GM23338 (cell line): ENCODE data around the gene MYCL.

Source experiments
- CREB1 ChIP-seq: fragments of 250-450 bp; sonication (Bioruptor Pico); IDR thresholded peaks from 2 replicates; pipeline ENCODE4 v1.5.0; 2020; ENCODE audit warnings: low read depth, mild to moderate bottlenecking, moderate library complexity
- EZH2 ChIP-seq: fragments of 200-600 bp; sonication (generic); IDR thresholded peaks from one replicate; pipeline ENCODE4 v1.8.0; 2017; ENCODE audit warnings: antibody characterized with exemption, mild to moderate bottlenecking, low read depth; ENCODE audit not compliant: unreplicated experiment
- EZH2phosphoT487 ChIP-seq: fragments of 200-600 bp; sonication (generic); IDR thresholded peaks from one replicate; pipeline ENCODE4 v1.8.1; 2018; ENCODE audit warnings: antibody characterized with exemption; ENCODE audit not compliant: unreplicated experiment
- JUNB ChIP-seq: IDR thresholded peaks from one replicate; pipeline ENCODE4 v1.6.1; 2016; ENCODE audit warnings: antibody characterized with exemption; ENCODE audit not compliant: unreplicated experiment
- POLR2AphosphoS5 ChIP-seq: IDR thresholded peaks from 2 replicates; pipeline ENCODE4 v1.6.1; 2016; ENCODE audit warnings: antibody characterized with exemption, low read depth
- STAT1 ChIP-seq: IDR thresholded peaks from one replicate; pipeline ENCODE4 v1.6.1; 2016; ENCODE audit warnings: antibody characterized with exemption; ENCODE audit not compliant: unreplicated experiment
- ZNF114 ChIP-seq: fragments of 250-450 bp; sonication (Bioruptor Pico); IDR thresholded peaks from 2 replicates; pipeline ENCODE4 v1.5.0; 2020; ENCODE audit warnings: mild to moderate bottlenecking, moderate library complexity
- ZNF331 ChIP-seq: fragments of 250-450 bp; sonication (Bioruptor Pico); IDR thresholded peaks from 2 replicates; pipeline ENCODE4 v1.5.0; 2020; ENCODE audit warnings: low read depth, mild to moderate bottlenecking, moderate library complexity
- TF ChIP-seq, protein P1 (sequence below), 2 experiments: fragments of 200-600 bp in 1 of 2; sonication (generic) in 1 of 2; conservative IDR thresholded peaks; 2 replicates each; pipeline versions ENCODE4 v1.5.1 to v1.6.1; 2016 to 2017; ENCODE audit warnings: antibody characterized with exemption in 2 of 2, low read depth in 2 of 2, mild to moderate bottlenecking in 2 of 2, moderate library complexity in 1 of 2
- TF ChIP-seq, protein P2 (sequence below): IDR thresholded peaks from one replicate; pipeline ENCODE4 v1.6.1; 2018; ENCODE audit warnings: antibody characterized with exemption; ENCODE audit not compliant: unreplicated experiment
- TF ChIP-seq, protein P3 (sequence below): IDR thresholded peaks from 2 replicates; pipeline ENCODE4 v1.6.1; 2016; ENCODE audit warnings: antibody characterized with exemption
- TF ChIP-seq, protein P4 (sequence below): fragments of 250-450 bp; sonication (Bioruptor Pico); IDR thresholded peaks from 2 replicates; pipeline ENCODE4 v1.5.0; 2020; ENCODE audit warnings: mild to moderate bottlenecking, moderate library complexity

GRCh38 chr1:39866767-39867166 lies 35.0 kb downstream of the MYCL start:
- TF ChIP-seq EZH2: no peak
- TF ChIP-seq, protein P1, sequence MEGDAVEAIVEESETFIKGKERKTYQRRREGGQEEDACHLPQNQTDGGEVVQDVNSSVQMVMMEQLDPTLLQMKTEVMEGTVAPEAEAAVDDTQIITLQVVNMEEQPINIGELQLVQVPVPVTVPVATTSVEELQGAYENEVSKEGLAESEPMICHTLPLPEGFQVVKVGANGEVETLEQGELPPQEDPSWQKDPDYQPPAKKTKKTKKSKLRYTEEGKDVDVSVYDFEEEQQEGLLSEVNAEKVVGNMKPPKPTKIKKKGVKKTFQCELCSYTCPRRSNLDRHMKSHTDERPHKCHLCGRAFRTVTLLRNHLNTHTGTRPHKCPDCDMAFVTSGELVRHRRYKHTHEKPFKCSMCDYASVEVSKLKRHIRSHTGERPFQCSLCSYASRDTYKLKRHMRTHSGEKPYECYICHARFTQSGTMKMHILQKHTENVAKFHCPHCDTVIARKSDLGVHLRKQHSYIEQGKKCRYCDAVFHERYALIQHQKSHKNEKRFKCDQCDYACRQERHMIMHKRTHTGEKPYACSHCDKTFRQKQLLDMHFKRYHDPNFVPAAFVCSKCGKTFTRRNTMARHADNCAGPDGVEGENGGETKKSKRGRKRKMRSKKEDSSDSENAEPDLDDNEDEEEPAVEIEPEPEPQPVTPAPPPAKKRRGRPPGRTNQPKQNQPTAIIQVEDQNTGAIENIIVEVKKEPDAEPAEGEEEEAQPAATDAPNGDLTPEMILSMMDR (conservative IDR thresholded peaks at IDR 0.05; ENCODE audit: low read depth in 2 of 2): no peak
- TF ChIP-seq EZH2phosphoT487: no peak
- no peak for TF ChIP-seq ZNF114 (CRISPR knock-in tag)
- TF ChIP-seq, protein P2, sequence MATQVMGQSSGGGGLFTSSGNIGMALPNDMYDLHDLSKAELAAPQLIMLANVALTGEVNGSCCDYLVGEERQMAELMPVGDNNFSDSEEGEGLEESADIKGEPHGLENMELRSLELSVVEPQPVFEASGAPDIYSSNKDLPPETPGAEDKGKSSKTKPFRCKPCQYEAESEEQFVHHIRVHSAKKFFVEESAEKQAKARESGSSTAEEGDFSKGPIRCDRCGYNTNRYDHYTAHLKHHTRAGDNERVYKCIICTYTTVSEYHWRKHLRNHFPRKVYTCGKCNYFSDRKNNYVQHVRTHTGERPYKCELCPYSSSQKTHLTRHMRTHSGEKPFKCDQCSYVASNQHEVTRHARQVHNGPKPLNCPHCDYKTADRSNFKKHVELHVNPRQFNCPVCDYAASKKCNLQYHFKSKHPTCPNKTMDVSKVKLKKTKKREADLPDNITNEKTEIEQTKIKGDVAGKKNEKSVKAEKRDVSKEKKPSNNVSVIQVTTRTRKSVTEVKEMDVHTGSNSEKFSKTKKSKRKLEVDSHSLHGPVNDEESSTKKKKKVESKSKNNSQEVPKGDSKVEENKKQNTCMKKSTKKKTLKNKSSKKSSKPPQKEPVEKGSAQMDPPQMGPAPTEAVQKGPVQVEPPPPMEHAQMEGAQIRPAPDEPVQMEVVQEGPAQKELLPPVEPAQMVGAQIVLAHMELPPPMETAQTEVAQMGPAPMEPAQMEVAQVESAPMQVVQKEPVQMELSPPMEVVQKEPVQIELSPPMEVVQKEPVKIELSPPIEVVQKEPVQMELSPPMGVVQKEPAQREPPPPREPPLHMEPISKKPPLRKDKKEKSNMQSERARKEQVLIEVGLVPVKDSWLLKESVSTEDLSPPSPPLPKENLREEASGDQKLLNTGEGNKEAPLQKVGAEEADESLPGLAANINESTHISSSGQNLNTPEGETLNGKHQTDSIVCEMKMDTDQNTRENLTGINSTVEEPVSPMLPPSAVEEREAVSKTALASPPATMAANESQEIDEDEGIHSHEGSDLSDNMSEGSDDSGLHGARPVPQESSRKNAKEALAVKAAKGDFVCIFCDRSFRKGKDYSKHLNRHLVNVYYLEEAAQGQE: no peak
- no peak for TF ChIP-seq JUNB
- TF ChIP-seq, protein P3, sequence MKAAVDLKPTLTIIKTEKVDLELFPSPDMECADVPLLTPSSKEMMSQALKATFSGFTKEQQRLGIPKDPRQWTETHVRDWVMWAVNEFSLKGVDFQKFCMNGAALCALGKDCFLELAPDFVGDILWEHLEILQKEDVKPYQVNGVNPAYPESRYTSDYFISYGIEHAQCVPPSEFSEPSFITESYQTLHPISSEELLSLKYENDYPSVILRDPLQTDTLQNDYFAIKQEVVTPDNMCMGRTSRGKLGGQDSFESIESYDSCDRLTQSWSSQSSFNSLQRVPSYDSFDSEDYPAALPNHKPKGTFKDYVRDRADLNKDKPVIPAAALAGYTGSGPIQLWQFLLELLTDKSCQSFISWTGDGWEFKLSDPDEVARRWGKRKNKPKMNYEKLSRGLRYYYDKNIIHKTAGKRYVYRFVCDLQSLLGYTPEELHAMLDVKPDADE: no peak
- TF ChIP-seq POLR2AphosphoS5: no peak
- TF ChIP-seq, protein P4, sequence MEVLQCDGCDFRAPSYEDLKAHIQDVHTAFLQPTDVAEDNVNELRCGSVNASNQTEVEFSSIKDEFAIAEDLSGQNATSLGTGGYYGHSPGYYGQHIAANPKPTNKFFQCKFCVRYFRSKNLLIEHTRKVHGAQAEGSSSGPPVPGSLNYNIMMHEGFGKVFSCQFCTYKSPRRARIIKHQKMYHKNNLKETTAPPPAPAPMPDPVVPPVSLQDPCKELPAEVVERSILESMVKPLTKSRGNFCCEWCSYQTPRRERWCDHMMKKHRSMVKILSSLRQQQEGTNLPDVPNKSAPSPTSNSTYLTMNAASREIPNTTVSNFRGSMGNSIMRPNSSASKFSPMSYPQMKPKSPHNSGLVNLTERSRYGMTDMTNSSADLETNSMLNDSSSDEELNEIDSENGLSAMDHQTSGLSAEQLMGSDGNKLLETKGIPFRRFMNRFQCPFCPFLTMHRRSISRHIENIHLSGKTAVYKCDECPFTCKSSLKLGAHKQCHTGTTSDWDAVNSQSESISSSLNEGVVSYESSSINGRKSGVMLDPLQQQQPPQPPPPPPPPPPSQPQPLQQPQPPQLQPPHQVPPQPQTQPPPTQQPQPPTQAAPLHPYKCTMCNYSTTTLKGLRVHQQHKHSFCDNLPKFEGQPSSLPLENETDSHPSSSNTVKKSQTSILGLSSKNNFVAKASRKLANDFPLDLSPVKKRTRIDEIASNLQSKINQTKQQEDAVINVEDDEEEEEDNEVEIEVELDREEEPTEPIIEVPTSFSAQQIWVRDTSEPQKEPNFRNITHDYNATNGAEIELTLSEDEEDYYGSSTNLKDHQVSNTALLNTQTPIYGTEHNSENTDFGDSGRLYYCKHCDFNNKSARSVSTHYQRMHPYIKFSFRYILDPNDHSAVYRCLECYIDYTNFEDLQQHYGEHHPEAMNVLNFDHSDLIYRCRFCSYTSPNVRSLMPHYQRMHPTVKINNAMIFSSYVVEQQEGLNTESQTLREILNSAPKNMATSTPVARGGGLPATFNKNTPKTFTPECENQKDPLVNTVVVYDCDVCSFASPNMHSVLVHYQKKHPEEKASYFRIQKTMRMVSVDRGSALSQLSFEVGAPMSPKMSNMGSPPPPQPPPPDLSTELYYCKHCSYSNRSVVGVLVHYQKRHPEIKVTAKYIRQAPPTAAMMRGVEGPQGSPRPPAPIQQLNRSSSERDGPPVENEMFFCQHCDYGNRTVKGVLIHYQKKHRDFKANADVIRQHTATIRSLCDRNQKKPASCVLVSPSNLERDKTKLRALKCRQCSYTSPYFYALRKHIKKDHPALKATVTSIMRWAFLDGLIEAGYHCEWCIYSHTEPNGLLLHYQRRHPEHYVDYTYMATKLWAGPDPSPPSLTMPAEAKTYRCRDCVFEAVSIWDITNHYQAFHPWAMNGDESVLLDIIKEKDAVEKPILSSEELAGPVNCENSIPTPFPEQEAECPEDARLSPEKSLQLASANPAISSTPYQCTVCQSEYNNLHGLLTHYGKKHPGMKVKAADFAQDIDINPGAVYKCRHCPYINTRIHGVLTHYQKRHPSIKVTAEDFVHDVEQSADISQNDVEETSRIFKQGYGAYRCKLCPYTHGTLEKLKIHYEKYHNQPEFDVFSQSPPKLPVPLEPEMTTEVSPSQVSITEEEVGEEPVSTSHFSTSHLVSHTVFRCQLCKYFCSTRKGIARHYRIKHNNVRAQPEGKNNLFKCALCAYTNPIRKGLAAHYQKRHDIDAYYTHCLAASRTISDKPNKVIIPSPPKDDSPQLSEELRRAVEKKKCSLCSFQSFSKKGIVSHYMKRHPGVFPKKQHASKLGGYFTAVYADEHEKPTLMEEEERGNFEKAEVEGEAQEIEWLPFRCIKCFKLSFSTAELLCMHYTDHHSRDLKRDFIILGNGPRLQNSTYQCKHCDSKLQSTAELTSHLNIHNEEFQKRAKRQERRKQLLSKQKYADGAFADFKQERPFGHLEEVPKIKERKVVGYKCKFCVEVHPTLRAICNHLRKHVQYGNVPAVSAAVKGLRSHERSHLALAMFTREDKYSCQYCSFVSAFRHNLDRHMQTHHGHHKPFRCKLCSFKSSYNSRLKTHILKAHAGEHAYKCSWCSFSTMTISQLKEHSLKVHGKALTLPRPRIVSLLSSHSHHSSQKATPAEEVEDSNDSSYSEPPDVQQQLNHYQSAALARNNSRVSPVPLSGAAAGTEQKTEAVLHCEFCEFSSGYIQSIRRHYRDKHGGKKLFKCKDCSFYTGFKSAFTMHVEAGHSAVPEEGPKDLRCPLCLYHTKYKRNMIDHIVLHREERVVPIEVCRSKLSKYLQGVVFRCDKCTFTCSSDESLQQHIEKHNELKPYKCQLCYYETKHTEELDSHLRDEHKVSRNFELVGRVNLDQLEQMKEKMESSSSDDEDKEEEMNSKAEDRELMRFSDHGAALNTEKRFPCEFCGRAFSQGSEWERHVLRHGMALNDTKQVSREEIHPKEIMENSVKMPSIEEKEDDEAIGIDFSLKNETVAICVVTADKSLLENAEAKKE (CRISPR knock-in tag): no peak
- TF ChIP-seq CREB1 (CRISPR knock-in tag): no peak
- no peak for TF ChIP-seq STAT1
- TF ChIP-seq ZNF331: no peak
